Measurements from ENCODE around the gene RAB3A. TPM values are rescaled to one million over a fixed set of nuclear protein-coding genes. Genes with fewer than 3 reads are reported as not detected.
A peak's percentile ranks its signal among the peaks of the same experiment; 100 is the strongest.

The RAB3A gene
- total and polyA plus RNA-seq, 9 of the 15 experiments (the other 6 are each of a cell fraction or from before 2014, with no cell fraction given) = 0.17 to 5.1 (median 0.90) TPM; not detected in 1

GRCh38 chr19:18208098-18208951 is 4.5 kb upstream of the RAB3A start (continued):
- TF ChIP-seq THAP12 (CRISPR knock-in tag; IDR thresholded peaks at IDR 0.05) (no peak), ZNF57 (CRISPR knock-in tag; IDR thresholded peaks at IDR 0.05) (no peak), ARID3B (CRISPR knock-in tag; IDR thresholded peaks at IDR 0.05; ENCODE audit: borderline replicate concordance) (no peak), ZNF3 (CRISPR knock-in tag; IDR thresholded peaks at IDR 0.05) (0 out of 2 replicates have a peak, but pooled peaks have one; percentile 44), ZNF561 (CRISPR knock-in tag; conservative IDR thresholded peaks at IDR 0.05) (no peak), ZNF277 (CRISPR knock-in tag; IDR thresholded peaks at IDR 0.05; ENCODE audit: borderline replicate concordance) (no peak), E4F1 (CRISPR knock-in tag; IDR thresholded peaks at IDR 0.05; ENCODE audit: borderline replicate concordance) (no peak), ZNF395 (CRISPR knock-in tag; IDR thresholded peaks at IDR 0.05) (no peak), TRIM24 (IDR thresholded peaks at IDR 0.05) (no peak)
